SK-N-SH (cell line): Measurements from ENCODE around the gene UNC13B.

Experiments used
- CTCF ChIP-seq: fragments of 200-600 bp; sonication (generic); IDR thresholded peaks from 2 replicates; pipeline ENCODE4 v1.6.1; 2017; ENCODE audit warnings: antibody characterized with exemption, mild to moderate bottlenecking, moderate library complexity
- EZH2phosphoT487 ChIP-seq: fragments of 200-600 bp; sonication (generic); IDR thresholded peaks from 2 replicates; pipeline ENCODE4 v1.6.1; 2017; ENCODE audit warnings: low read depth, mixed run types, mild to moderate bottlenecking, antibody characterized with exemption, moderate library complexity, borderline replicate concordance
- REST ChIP-seq: IDR thresholded peaks from 2 replicates; pipeline ENCODE4 v1.6.1; 2012; ENCODE audit warnings: mild to moderate bottlenecking, low read depth, low read length, moderate library complexity

GRCh38 chr9:35341021-35341420 lies 179.2 kb downstream of the UNC13B start:
- TF ChIP-seq EZH2phosphoT487 = no peak
- TF ChIP-seq CTCF = no peak
- TF ChIP-seq REST = no peak
